Colon (tissue), 2 donors: ENCODE data around the gene LPP.
"Not testable (repeated sequence)": the region's sequence is repeated elsewhere in the genome, so short reads cannot be mapped to it uniquely, and the experiment has no call there.

Experiments
- FAIRE-seq: peaks from 2 replicates; lab custom pipeline; 2012; peaks lifted over from hg19 to GRCh38; lab: Jason Lieb, UNC
- donor health status: control.
- donor health status: control.

Gene LPP

GRCh38 chr3:188636292-188636691, 482.3 kb downstream of the LPP start:
- FAIRE-seq: not testable (repeated sequence)

GRCh38 chr3:188641076-188641475, 487.1 kb downstream of the LPP start:
- FAIRE-seq: no peak

GRCh38 chr3:188643736-188644135, 489.8 kb downstream of the LPP start:
- no peak for FAIRE-seq

GRCh38 chr3:188646592-188646991, 492.6 kb downstream of the LPP start:
- FAIRE-seq: no peak

- no peak for FAIRE-seq
Measured at GRCh38 chr3:188647237-188647636, 493.3 kb downstream of the LPP start.

GRCh38 chr3:188649521-188649920, 495.6 kb downstream of the LPP start:
- FAIRE-seq: no peak

- FAIRE-seq: no peak
Measured at GRCh38 chr3:188656196-188656982, 502.4 kb downstream of the LPP start.

- FAIRE-seq: no peak
Measured at GRCh38 chr3:188658606-188659005, 504.6 kb downstream of the LPP start.

GRCh38 chr3:188659449-188660090, 505.6 kb downstream of the LPP start:
- no peak for FAIRE-seq

- FAIRE-seq: no peak
Measured at GRCh38 chr3:188660415-188660814, 506.5 kb downstream of the LPP start.

- FAIRE-seq: no peak
Measured at GRCh38 chr3:188661806-188662205, 507.8 kb downstream of the LPP start.

GRCh38 chr3:188662214-188662613, 508.3 kb downstream of the LPP start:
- no peak for FAIRE-seq

GRCh38 chr3:188662795-188663194, 508.8 kb downstream of the LPP start:
- FAIRE-seq: no peak

- no peak for FAIRE-seq
Measured at GRCh38 chr3:188663839-188664238, 509.9 kb downstream of the LPP start.

GRCh38 chr3:188664795-188665194, 510.8 kb downstream of the LPP start:
- no peak for FAIRE-seq

- no peak for FAIRE-seq
Measured at GRCh38 chr3:188667926-188668325, 514.0 kb downstream of the LPP start.

GRCh38 chr3:188670446-188670845, 516.5 kb downstream of the LPP start:
- FAIRE-seq: no peak

GRCh38 chr3:188671971-188672370, 518.0 kb downstream of the LPP start:
- FAIRE-seq: no peak

- no peak for FAIRE-seq
Measured at GRCh38 chr3:188672840-188673239, 518.9 kb downstream of the LPP start.

- FAIRE-seq: no peak
Measured at GRCh38 chr3:188673646-188674186, 519.8 kb downstream of the LPP start.

GRCh38 chr3:188674595-188674994, 520.6 kb downstream of the LPP start:
- FAIRE-seq: no peak

GRCh38 chr3:188677344-188677743, 523.4 kb downstream of the LPP start:
- no peak for FAIRE-seq

GRCh38 chr3:188680189-188680588, 526.2 kb downstream of the LPP start:
- no peak for FAIRE-seq

GRCh38 chr3:188680605-188681004, 526.6 kb downstream of the LPP start:
- FAIRE-seq: no peak
